B cell (primary cell): ENCODE data around the gene BRD9. TPM values are rescaled to one million over a fixed set of nuclear protein-coding genes. Genes with fewer than 3 reads are reported as not detected.
"Not testable (repeated sequence)": the region's sequence is repeated elsewhere in the genome, so short reads cannot be mapped to it uniquely, and the experiment has no call there.

Experiments
- ATAC-seq: fragments of 200-7000 bp; cut with Tn5 transposase; one replicate; pipeline ENCODE4 v1.10.0; 2021; ENCODE audit warnings: low read depth, mild to moderate bottlenecking, moderate number of reproducible peaks, moderate library complexity
- CTCF ChIA-PET: fragments of 350-600 bp; sonication (Branson Sonifier 250); formaldehyde crosslinking; loops from one replicate; lab custom pipeline; 2021; ENCODE audit warnings: antibody characterized with exemption, inconsistent platforms; lab: Charles Lee
- POLR2A ChIA-PET: fragments of 350-600 bp; sonication (Branson Sonifier 250); formaldehyde crosslinking; loops from one replicate; lab custom pipeline; 2021; ENCODE audit warnings: antibody characterized with exemption; lab: Charles Lee
- DNase-seq: peaks from one replicate; pipeline ENCODE4 v3.0.0; 2013
- H2AFZ ChIP-seq: 2 replicates; pipeline ENCODE4 v1.6.1; 2012; ENCODE audit warnings: mild to moderate bottlenecking, low read depth, low read length; ENCODE audit not compliant: insufficient read depth, poor library complexity, severe bottlenecking
- H3K27ac ChIP-seq, 2 donors: 1 replicate in 1 of 2; 2 replicates in 1 of 2; pipeline ENCODE4 v1.5.1; 2012 to 2013; ENCODE audit warnings: low read length in 2 of 2, mild to moderate bottlenecking in 2 of 2, moderate library complexity in 1 of 2
- H3K27me3 ChIP-seq, 4 experiments: fragments of 200-600 bp in 1 of 4; sonication (generic) in 1 of 4; replicated peaks in 1 of 4; 1 replicate in 2 of 4; 2 replicates in 2 of 4; pipeline versions ENCODE4 v1.6.1 to v1.7.0; 2013 to 2016; ENCODE audit warnings: low read length in 3 of 4, mild to moderate bottlenecking in 2 of 4, mixed read lengths in 1 of 4, moderate library complexity in 1 of 4; ENCODE audit not compliant: insufficient read depth in 4 of 4, control insufficient read depth in 3 of 4; ENCODE audit errors: control extremely low read depth in 1 of 4
- H3K36me3 ChIP-seq, 2 experiments: replicated peaks in 1 of 2; 1 replicate in 1 of 2; 2 replicates in 1 of 2; pipeline versions ENCODE4 v1.6.1 to v1.7.1; 2013; ENCODE audit warnings: low read length in 1 of 2; ENCODE audit not compliant: insufficient read depth in 2 of 2, control insufficient read depth in 1 of 2; ENCODE audit errors: control extremely low read depth in 1 of 2, extremely low read depth in 1 of 2
- H3K4me1 ChIP-seq, 2 donors: fragments of 200-600 bp in 1 of 2; sonication (generic) in 1 of 2; 1 replicate in 1 of 2; 2 replicates in 1 of 2; pipeline versions ENCODE4 v1.5.1 to v1.6.1; 2013 to 2017; ENCODE audit warnings: low read length in 2 of 2; ENCODE audit not compliant: control insufficient read depth in 2 of 2, insufficient read depth in 2 of 2
- H3K4me2 ChIP-seq: replicated peaks from 2 replicates; pipeline ENCODE3; 2012; ENCODE audit warnings: mild to moderate bottlenecking, low read depth, low read length; ENCODE audit not compliant: poor library complexity, severe bottlenecking
- H3K4me3 ChIP-seq, 5 experiments: fragments of 200-600 bp in 1 of 5; sonication (generic) in 1 of 5; 1 replicate in 3 of 5; 2 replicates in 2 of 5; pipeline versions ENCODE4 v1.5.1 to v1.7.0; 2011 to 2016; ENCODE audit warnings: low read length in 4 of 5, mild to moderate bottlenecking in 4 of 5, low read depth in 2 of 5, control low read depth in 1 of 5, moderate library complexity in 1 of 5; ENCODE audit not compliant: insufficient read depth in 1 of 5; ENCODE audit errors: control extremely low read depth in 1 of 5, extremely low read depth in 1 of 5
- H3K79me2 ChIP-seq: fragments of 200-600 bp; sonication (generic); one replicate; pipeline ENCODE4 v1.6.0; 2016; ENCODE audit warnings: low read length; ENCODE audit not compliant: control insufficient read depth, insufficient read depth
- H3K9ac ChIP-seq: fragments of 200-600 bp; sonication (generic); 2 replicates; pipeline ENCODE4 v1.6.1; 2017; ENCODE audit warnings: mild to moderate bottlenecking, low read length, moderate library complexity
- H3K9me3 ChIP-seq, 3 donors: one replicate each; pipeline versions ENCODE4 v1.6.1 to v1.7.1; 2013; ENCODE audit warnings: low read length in 2 of 3; ENCODE audit not compliant: control insufficient read depth in 2 of 3, insufficient read depth in 1 of 3; ENCODE audit errors: control extremely low read depth in 1 of 3
- H4K20me1 ChIP-seq: 2 replicates; pipeline ENCODE4 v1.6.0; 2012; ENCODE audit warnings: mild to moderate bottlenecking, low read length; ENCODE audit not compliant: insufficient read depth, control insufficient read depth, poor library complexity, severe bottlenecking
- H3K27ac Mint-ChIP-seq: one replicate; pipeline ENCODE4 v1.8.0; 2021; ENCODE audit warnings: mixed read lengths
- H3K27me3 Mint-ChIP-seq: one replicate; pipeline ENCODE4 v1.8.0; 2021; ENCODE audit warnings: mixed read lengths
- H3K4me1 Mint-ChIP-seq: one replicate; pipeline ENCODE4 v1.8.0; 2021; ENCODE audit warnings: mixed read lengths
- H3K4me3 Mint-ChIP-seq: one replicate; pipeline ENCODE4 v1.8.0; 2021; ENCODE audit warnings: mixed read lengths
- H3K9me3 Mint-ChIP-seq: one replicate; pipeline ENCODE4 v1.8.0; 2022; ENCODE audit warnings: mixed read lengths; ENCODE audit not compliant: insufficient read depth
- CTCF ChIP-seq: fragments of 200-600 bp; IDR thresholded peaks from one replicate; pipeline ENCODE4 v1.8.0; 2022; ENCODE audit warnings: antibody characterized with exemption, mild to moderate bottlenecking
- EZH2 ChIP-seq: IDR thresholded peaks from 2 replicates; pipeline ENCODE4 v1.6.1; 2012; ENCODE audit warnings: borderline replicate concordance, low read depth, mild to moderate bottlenecking, moderate library complexity, low read length; ENCODE audit not compliant: insufficient read depth, poor library complexity, severe bottlenecking
- WGBS: methylation state at CpG from one replicate; pipeline ENCODE4 v1.1.5; 2013; ENCODE audit warnings: missing lambda C conversion rate; ENCODE audit not compliant: insufficient coverage; 5-methylcytosine and 5-hydroxymethylcytosine counted together
- intact Hi-C: fragments of 100-400 bp; cut with micrococcal nuclease; formaldehyde crosslinking; loops from one replicate; pipeline ENCODE4 v1.10.0; 2022
- polyA plus RNA-seq: library from polyadenylated mRNA; depleted of rRNA; stranded (reverse); fragments of >200 nt; gene quantifications from 2 replicates; pipeline ENCODE4 v1.2.3, GENCODE V29; 2012
- total RNA-seq, 2 donors: library from RNA; stranded (reverse); fragments of 120-200 nt in 1 of 2; gene quantifications; 1 replicate in 1 of 2; 2 replicates in 1 of 2; pipeline versions ENCODE4 v1.2.3 to v1.2.4, GENCODE V29; 2013 to 2022

Gene BRD9
- total and polyA plus RNA-seq, 2 donors (not counting 1 experiment from before 2014, with no cell fraction given), result 28.3 to 68.6 TPM

- Mint-ChIP-seq H3K27ac (no peak overlapping the region), H3K4me1 (no peaks in the 10 kb centered on the region), H3K27me3 (peaks cover 6% of the 10 kb centered on the region), H3K4me3 (no peak overlapping the region), H3K9me3 (no peaks in the 10 kb centered on the region)
- Histone ChIP-seq H3K4me1 (no peaks in the 10 kb centered on the region), H3K36me3 (no peaks in the 10 kb centered on the region), H3K4me3 (no peak overlapping the region), H2AFZ (no peak overlapping the region), H3K9me3 (peaks cover 0 to 7% (median 0%) of the 10 kb centered on the region in 3 donors), H3K4me2 (no peak overlapping the region), H3K27ac (no peak overlapping the region), H3K79me2 (no peaks in the 10 kb centered on the region), H3K27me3 (no peaks in the 10 kb centered on the region), H4K20me1 (no peaks in the 10 kb centered on the region), H3K9ac (no peak overlapping the region)
- no peak for TF ChIP-seq EZH2
- ChIA-PET CTCF (interaction anchor here (0.6 to 1.6 kb wide), 2 partner anchors 59 to 220 kb away, joined by 4 to 6 read pairs; no protein-coding TSS in a partner anchor), POLR2A (interaction anchor here (0.6 kb wide), 1 partner anchor 192 kb away, joined by 3 read pairs; no protein-coding TSS in a partner anchor)
- intact Hi-C loops, result no loop called here
- 93% methylated on average over 5 of the region's 7 CpGs for WGBS
- DNase-seq, result no peak
- ATAC-seq, result no peak
Measured at GRCh38 chr5:920321-920720, 27.7 kb upstream of the BRD9 start.

GRCh38 chr5:919356-920000 is 26.9 kb upstream of the BRD9 start:
- POLR2A ChIA-PET, result no interaction called here
- 96% methylated on average over 5 of the region's 9 CpGs for WGBS

GRCh38 chr5:918717-919116 is 26.1 kb upstream of the BRD9 start:
- H3K27me3 Mint-ChIP-seq, H3K4me3 Mint-ChIP-seq, DNase-seq, H3K9ac ChIP-seq, H3K79me2 ChIP-seq, H3K27ac Mint-ChIP-seq, H3K4me1 ChIP-seq, ATAC-seq, H3K9me3 Mint-ChIP-seq, H3K36me3 ChIP-seq, H3K4me2 ChIP-seq, intact Hi-C loops, H3K9me3 ChIP-seq, H3K4me1 Mint-ChIP-seq, H3K4me3 ChIP-seq, H3K27ac ChIP-seq, H4K20me1 ChIP-seq, H3K27me3 ChIP-seq, POLR2A ChIA-PET, H2AFZ ChIP-seq: not testable (repeated sequence)
- CTCF ChIA-PET, result interaction anchor here (0.8 kb wide), 1 partner anchor 726 kb away, joined by 4 read pairs; no protein-coding TSS in a partner anchor
- WGBS, result 100% methylated on average over 3 of the region's 5 CpGs

More at GRCh38 chr5:919356-920000, 26.9 kb upstream of the BRD9 start:
- Histone ChIP-seq H3K4me2 (no peak overlapping the region), H3K4me1 (no peaks in the 10 kb centered on the region), H3K9me3 (peaks cover 0 to 7% (median 0%) of the 10 kb centered on the region in 3 donors), H2AFZ (no peak overlapping the region), H3K27me3 (no peaks in the 10 kb centered on the region), H3K27ac (no peak overlapping the region), H3K9ac (no peak overlapping the region), H3K79me2 (no peaks in the 10 kb centered on the region), H3K4me3 (no peak overlapping the region), H3K36me3 (no peaks in the 10 kb centered on the region), H4K20me1 (no peaks in the 10 kb centered on the region)
- no peaks in the 10 kb centered on the region for H3K9me3 Mint-ChIP-seq
- DNase-seq (no peak), ATAC-seq (no peak)
- intact Hi-C loops, result no loop called here
- H3K4me3 Mint-ChIP-seq, result no peak overlapping the region
- TF ChIP-seq CTCF, result no peak
- no peak for TF ChIP-seq EZH2
- H3K27me3 Mint-ChIP-seq, result no peaks in the 10 kb centered on the region
- H3K4me1 Mint-ChIP-seq, result no peaks in the 10 kb centered on the region
- H3K27ac Mint-ChIP-seq, result no peak overlapping the region
- CTCF ChIA-PET, result interaction anchor here (0.6 to 1.6 kb wide), 2 partner anchors 59 to 221 kb away, joined by 4 to 6 read pairs; no protein-coding TSS in a partner anchor
